ENCODE results near the gene TRAF2. TPM values are rescaled to one million over a fixed set of nuclear protein-coding genes. Genes with fewer than 3 reads are reported as not detected.
A peak's percentile ranks its signal among the peaks of the same experiment; 100 is the strongest.
"Not testable (repeated sequence)": the region's sequence is repeated elsewhere in the genome, so short reads cannot be mapped to it uniquely, and the experiment has no call there.

The TRAF2 gene
- total RNA-seq, 1 experiment from 2014 or later: 20.9 TPM

- DNase-seq (ENCODE audit: low spot score): no peak
These were observed 28.5 kb upstream of the TRAF2 start for GRCh38 chr9:136857581-136858412.

GRCh38 chr9:136858452-136858843 is 27.9 kb upstream of the TRAF2 start:
- DNase-seq (ENCODE audit: low spot score): no peak

GRCh38 chr9:136858844-136859757 is 27.2 kb upstream of the TRAF2 start:
- peak; percentile 71 for DNase-seq (ENCODE audit: low spot score)

GRCh38 chr9:136860529-136860928 is 25.8 kb upstream of the TRAF2 start:
- no peak for DNase-seq (ENCODE audit: low spot score)

- DNase-seq (ENCODE audit: low spot score): no peak
These were observed 25.1 kb upstream of the TRAF2 start for GRCh38 chr9:136860933-136861873.

GRCh38 chr9:136861874-136862457 is 24.4 kb upstream of the TRAF2 start:
- no peak for DNase-seq (ENCODE audit: low spot score)

GRCh38 chr9:136862849-136863622 is 23.3 kb upstream of the TRAF2 start:
- DNase-seq (ENCODE audit: low spot score): no peak

- DNase-seq (ENCODE audit: low spot score): no peak
These were observed 22.6 kb upstream of the TRAF2 start for GRCh38 chr9:136863623-136864273.

- no peak for DNase-seq (ENCODE audit: low spot score)
These were observed 21.1 kb upstream of the TRAF2 start for GRCh38 chr9:136865041-136865767.

- no peak for DNase-seq (ENCODE audit: low spot score)
These were observed 20.6 kb upstream of the TRAF2 start for GRCh38 chr9:136865768-136866103.

GRCh38 chr9:136866898-136867421 is 19.4 kb upstream of the TRAF2 start:
- DNase-seq (ENCODE audit: low spot score): not testable (repeated sequence)

GRCh38 chr9:136867480-136867879 is 18.8 kb upstream of the TRAF2 start:
- no peak for DNase-seq (ENCODE audit: low spot score)

- no peak for DNase-seq (ENCODE audit: low spot score)
These were observed 18.4 kb upstream of the TRAF2 start for GRCh38 chr9:136867917-136868316.

- DNase-seq (ENCODE audit: low spot score): no peak
These were observed 17.7 kb upstream of the TRAF2 start for GRCh38 chr9:136868644-136869043.

- DNase-seq (ENCODE audit: low spot score): not testable (repeated sequence)
These were observed 16.7 kb upstream of the TRAF2 start for GRCh38 chr9:136869611-136870010.

GRCh38 chr9:136875155-136875554 is 11.2 kb upstream of the TRAF2 start:
- no peak for DNase-seq (ENCODE audit: low spot score)

- DNase-seq (ENCODE audit: low spot score): no peak
These were observed 9.8 kb upstream of the TRAF2 start for GRCh38 chr9:136876476-136876875.

GRCh38 chr9:136880651-136881050 is 5.7 kb upstream of the TRAF2 start:
- no peak for DNase-seq (ENCODE audit: low spot score)

GRCh38 chr9:136881691-136882108 is 4.6 kb upstream of the TRAF2 start:
- peak; percentile 74 for DNase-seq (ENCODE audit: low spot score)

Measured in A172 (cell line).